H1 (cell line): Measurements from ENCODE around the gene SMARCA2. TPM values are rescaled to one million over a fixed set of nuclear protein-coding genes. Genes with fewer than 3 reads are reported as not detected.
A peak's percentile ranks its signal among the peaks of the same experiment; 100 is the strongest.

Experiments used
- CHD7 ChIP-seq: fragments of 300-600 bp; sonication (generic); IDR thresholded peaks from 2 replicates; pipeline ENCODE4 v1.7.1; 2012; ENCODE audit warnings: low read length, moderate library complexity, mild to moderate bottlenecking, inconsistent platforms; ENCODE audit not compliant: insufficient replicate concordance
- E2F6 ChIP-seq: IDR thresholded peaks from 2 replicates; pipeline ENCODE4 v1.6.1; 2012; ENCODE audit warnings: inconsistent platforms
- FOSL1 ChIP-seq: IDR thresholded peaks from 2 replicates; pipeline ENCODE4 v1.6.1; 2011; ENCODE audit warnings: mild to moderate bottlenecking, low read depth, low read length, moderate library complexity; ENCODE audit not compliant: insufficient read depth
- PHF8 ChIP-seq: fragments of 200-600 bp; sonication (generic); conservative IDR thresholded peaks from 2 replicates; pipeline ENCODE4 v1.7.1; 2012; ENCODE audit warnings: low read depth, mild to moderate bottlenecking, inconsistent platforms, low read length, moderate library complexity
- SIRT6 ChIP-seq: IDR thresholded peaks from one replicate; pipeline ENCODE4 v1.7.1; 2012; ENCODE audit warnings: low read length, inconsistent platforms
- polyA plus RNA-seq, 7 experiments: library from polyadenylated mRNA; depleted of rRNA in 3 of 7; stranded (reverse) in 5 of 7; unstranded in 2 of 7; fragments of >200 nt in 5 of 7; fragments of 200-250 nt in 2 of 7; gene quantifications; 1 replicate in 5 of 7; 2 replicates in 1 of 7; 4 replicates in 1 of 7; pipeline versions ENCODE4 v1.2.1 to v1.2.3, GENCODE V29; 2011 to 2013; ENCODE audit warnings: missing spikeins in 2 of 7, mixed read lengths in 2 of 7
- total RNA-seq: library from RNA; stranded (reverse); fragmentation: NEBNext Ultra II Directional; extraction: Animal tissue kit (Norgen Biotek cat#: 25700); gene quantifications from 2 replicates; pipeline ENCODE4 v1.2.1, GENCODE V29; 2021

The SMARCA2 gene
- total and polyA plus RNA-seq, 2 of the 8 experiments (the other 6 are each of a cell fraction or from before 2014, with no cell fraction given): 6.3 to 21.7 TPM

GRCh38 chr9:2241836-2242741 is 226.9 kb downstream of the SMARCA2 start (continued):
- TF ChIP-seq CHD7 (peak; percentile 50), PHF8 (peak; percentile 40), SIRT6 (no peak), E2F6 (peak; percentile 41), FOSL1 (no peak)
